ENCODE results near the gene SHB.

The SHB gene

DNA sequence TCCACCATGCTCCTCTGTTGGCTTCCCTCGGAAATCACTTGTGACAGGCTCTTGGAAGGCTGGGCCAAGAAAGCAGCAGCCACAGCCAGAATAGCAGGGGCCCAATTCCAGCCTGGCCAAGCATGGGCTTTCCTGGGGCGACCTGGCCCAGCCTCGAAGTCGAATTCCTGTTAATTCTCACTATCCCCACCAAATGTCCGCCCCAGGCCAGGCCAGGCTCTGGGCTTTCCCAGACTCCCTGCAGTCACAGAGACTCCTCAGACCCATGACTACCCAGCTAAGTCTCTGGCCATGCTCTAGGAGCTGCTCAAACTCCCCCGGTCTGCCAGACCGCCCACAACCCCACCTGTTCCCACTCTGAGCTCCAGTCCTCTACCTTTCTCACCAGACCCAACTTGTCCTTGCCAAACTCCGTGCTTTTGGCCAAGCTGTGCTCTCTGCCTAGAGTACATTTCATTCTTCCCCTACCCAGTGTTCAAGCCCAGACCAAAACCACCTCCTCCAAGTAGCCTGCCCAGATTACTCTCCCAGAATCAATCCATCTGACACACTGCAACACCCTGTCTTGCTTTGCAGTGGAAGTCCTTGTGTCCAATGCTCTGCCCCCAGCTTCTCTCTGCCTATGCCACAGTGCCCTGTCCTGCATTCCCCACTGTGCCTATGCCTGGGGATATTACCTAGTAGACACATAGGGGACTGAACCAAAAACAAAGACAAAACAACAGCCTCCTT is 26.2 kb downstream of the SHB start:
- DNase-seq (ENCODE audit: low spot score), result no peak

- no peak for DNase-seq (ENCODE audit: low spot score)
Measured at GRCh38 chr9:38041564-38042243, 27.3 kb downstream of the SHB start.

DNA sequence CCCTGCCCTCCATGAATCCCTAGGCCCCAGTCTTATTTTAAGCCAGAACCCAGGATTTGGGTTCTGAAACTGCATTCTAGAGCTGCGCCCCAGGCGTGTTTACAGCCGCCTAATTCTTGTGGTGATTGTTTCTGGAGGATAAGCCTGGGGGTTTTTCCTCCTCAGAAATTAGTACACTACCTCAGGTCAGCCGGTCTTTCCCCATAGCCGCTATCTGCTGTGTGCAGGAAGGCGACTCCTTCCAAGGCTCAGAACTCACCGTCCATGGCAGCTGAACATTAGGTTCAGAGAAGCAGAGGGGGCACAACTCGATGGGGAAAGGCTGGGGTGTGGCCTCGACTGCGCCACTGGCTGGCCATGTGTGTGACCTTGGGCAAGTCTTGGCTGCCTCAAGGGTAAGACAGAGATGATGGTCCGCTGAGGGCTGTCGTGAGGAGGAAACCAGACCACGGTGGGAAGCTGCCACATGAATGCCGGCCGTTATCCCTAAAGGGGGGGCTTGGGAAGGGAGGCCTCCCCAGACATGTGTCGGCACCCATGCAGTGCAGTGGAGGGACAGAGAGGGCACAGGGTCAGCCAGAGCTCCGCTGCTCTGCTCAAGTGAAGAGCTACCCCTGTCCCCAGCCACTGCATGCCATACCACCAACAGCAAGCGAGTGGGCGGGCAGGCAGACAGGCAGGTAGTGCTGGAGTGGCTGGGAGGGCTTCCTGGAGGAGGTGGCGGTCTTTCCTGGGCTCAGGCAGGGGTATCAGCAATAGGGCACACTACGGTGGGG is 28.9 kb downstream of the SHB start:
- DNase-seq (ENCODE audit: low spot score), result no peak

DNA sequence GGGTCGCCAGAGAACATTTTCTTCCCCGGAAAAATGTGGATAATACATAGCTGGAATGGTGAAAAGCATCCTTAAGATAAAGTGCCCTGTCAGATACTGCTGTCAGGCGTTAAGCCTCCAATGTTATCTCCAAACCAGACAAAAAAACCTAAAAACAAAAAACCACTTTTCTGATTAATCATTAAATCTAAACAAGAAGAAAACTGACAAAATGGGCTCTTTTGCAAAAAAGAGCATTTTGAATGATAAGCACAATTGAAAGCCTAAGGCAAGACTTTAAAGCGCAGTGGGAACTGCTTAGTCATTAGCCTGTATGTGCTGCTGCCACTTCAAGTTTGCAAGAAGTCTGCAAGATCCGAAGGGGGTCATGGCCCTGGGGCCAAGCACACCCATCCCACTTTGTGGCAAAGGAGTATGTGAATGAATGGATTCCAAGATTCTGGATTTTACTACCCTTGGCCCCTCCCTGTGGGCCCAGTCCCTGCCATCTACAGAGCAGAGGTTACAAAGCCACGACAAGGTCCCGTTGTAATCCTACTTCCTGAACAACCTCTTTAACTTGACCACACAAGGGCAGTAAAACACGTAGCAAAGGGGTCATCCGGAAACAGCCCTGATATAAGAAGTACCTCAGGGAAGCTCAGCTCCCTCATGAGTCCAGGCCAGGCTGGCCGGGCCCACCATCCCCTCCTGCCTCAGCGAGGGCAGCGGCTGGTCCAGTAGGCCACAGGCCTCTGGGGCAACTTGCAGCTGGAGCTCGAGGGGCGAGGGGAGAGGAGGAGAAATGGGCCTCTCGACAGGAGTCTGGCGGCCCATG is 29.7 kb downstream of the SHB start:
- no peak for DNase-seq (ENCODE audit: low spot score)

DNA sequence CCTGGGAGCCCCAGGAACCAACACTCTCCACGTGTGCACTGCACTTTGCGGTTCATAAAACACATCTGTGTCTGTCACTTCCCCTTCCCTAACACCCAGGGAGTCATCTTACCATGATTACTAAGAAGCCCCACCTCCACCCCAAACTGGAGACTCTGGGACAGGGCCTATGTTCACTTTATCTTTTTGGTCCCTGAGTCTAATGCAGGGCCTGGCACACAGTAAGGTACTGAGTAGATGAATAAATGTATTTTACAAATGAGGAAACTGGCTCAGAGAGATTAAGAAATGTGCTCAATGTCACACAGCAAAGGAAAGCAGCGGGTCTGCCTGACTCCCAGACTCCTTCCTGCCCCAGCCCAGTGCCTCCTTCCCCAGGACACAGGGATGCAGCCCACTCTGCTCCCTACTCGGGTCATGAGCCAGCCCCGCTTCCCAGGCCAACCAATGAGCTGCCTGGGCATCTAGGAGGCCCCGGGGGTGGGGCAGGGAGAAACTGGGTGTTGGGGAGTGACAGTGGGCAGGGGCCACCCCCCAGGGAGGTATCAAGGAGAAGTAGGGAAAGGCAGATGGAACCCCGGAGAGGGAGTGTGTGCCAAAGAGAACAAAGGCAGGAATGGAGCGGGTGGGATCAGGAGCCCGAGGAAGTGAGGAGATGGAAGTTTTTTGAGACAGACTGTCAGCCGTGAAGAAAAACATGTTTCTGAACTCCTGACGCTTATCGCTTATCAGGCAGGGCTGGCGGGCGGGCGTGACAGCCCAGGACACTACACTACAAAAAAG is 30.5 kb downstream of the SHB start:
- no peak for DNase-seq (ENCODE audit: low spot score)

DNA sequence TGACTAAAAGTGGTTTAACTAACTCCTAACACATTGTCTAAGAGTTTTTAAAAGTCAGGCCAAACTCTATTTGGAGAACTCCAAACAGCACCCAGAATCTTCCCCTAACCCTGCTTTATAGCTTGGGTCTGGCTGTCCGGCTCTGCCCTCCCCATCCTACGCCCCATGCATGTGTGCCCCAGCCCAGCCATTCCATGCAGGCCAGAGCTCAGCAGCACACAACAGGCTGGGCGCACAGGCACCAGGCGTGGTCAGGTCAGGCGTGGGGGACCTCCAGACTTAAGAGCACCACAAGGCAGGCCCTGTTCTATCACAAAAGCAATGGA is 31.1 kb downstream of the SHB start:
- no peak for DNase-seq (ENCODE audit: low spot score)

DNA sequence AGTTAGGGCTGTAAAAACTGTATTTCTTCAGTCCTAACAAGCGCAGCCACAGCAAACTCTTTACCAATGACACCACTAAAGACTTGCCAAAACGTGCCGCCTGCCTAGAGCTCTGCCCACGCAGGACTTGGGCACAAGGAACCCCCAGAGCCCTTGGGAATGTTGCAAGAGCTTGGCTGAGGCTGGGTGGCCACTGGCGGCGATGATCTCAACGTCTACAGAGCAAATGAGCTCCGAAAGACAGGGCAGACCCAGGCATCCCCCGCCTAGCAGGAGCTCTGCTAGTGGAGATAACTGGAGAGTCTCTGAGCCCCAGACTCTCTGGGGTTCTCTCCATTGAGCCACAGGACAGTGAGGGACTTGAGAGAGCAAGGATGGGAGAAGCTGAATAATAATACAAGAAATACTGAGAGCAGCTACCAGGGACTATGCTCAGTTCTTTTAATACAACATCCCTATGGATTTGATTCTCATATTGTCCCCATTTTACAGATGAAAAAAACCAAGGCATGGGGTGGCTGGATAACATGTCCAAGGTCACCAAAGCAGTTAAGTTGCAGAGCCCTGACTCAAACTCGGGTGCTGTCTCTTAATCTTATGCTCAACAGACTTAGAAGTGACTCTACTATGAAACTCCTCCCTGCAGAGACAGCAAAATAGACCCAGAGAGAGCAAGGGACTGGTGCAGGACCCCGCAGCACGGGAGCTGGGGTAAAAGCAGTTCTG is 32.5 kb downstream of the SHB start:
- no peak for DNase-seq (ENCODE audit: low spot score)

DNA sequence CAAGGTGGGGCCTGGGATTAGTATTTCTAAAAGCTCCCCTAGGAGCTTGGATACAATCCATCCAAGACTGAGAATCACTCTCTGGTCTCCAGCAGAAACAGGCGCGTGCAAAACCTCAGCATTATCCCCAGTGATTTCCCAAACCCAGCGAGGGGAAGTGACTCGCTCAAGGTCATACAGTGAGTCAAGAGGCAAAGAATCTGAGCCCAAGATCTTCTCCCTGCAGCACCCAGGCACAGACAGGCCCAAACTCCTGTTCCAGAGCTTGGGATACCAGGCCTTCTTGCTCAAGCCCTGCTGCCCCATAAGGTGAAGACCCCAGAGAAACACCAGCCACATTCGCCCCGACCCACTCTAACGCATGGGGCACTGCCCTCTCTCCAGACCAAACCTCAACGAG is 33.2 kb downstream of the SHB start:
- DNase-seq (ENCODE audit: low spot score), result peak; percentile 90

- DNase-seq (ENCODE audit: low spot score), result no peak
Measured at GRCh38 chr9:38033941-38034340, 35.1 kb downstream of the SHB start.

GRCh38 chr9:38032266-38033110 is 36.5 kb downstream of the SHB start:
- no peak for DNase-seq (ENCODE audit: low spot score)

- no peak for DNase-seq (ENCODE audit: low spot score)
Measured at GRCh38 chr9:38031594-38031993, 37.4 kb downstream of the SHB start.

- DNase-seq (ENCODE audit: low spot score), result no peak
Measured at GRCh38 chr9:38030658-38031057, 38.4 kb downstream of the SHB start.

DNA sequence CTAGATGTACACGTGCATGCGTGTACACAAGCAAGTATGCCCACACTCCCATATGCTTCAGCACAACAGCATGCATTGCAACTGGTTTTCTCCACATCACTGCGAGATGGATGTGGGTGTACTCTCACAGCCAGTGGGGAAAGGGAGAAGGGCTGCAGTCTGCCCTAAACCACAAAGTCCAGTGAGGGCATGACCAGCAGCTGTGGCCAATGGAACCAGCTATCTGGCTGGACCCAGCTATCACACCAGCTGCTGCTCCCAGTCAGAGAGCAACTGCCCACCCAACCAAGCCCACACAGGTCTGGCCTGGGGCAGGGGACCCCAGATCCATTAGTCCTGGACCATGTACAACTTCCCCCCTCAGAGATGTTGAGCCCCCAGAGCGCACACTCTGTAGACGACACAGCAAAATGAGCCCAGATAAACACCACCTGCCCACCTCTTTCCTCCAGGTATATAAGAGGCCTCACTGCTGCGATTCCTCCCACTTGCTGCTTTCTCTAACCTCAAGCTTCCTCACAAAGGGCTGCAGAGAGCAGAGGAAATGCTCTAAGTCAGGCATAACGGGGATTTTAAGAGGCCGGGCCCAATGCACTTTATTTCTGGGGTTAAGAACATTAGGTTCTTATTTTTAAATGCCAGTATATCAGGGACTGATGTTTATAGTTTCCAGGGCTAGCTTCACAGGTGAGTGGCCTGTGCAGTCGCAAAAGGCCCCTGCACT is 39.0 kb downstream of the SHB start:
- no peak for DNase-seq (ENCODE audit: low spot score)

GRCh38 chr9:38027714-38028113 is 41.3 kb downstream of the SHB start:
- DNase-seq (ENCODE audit: low spot score), result no peak

DNA sequence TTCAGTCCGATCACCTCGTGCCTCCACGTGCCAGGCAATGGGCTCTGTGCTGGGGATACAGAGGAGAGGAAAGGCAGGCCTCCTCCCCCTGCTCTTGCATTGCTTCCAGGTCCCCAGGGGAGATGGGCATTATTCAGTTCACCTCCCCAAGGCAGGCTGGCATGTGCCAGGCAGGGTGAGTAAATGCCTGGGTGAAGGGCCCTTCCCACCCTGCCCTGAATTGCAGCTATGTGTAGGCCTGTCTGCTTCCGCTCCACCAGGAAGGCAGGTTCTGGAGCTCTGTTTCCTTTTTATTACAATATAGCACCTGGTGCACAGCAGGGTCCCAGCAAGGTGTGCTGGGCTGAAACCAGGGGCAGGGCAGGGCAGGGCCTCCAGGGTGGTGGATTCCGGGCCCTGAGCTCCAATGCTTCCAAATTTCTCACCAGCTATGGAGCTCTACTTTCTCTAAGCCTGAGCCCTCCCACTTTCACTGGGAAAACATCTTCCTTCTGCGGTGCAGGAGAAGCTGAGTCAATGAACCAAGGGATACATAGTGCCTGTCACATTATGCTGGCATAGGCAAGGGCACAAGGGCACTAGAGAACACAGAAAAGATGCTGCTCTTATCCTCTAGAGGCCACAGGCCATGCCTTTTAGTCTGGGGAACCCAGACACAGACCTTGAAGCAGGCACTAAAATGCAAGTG is 42.0 kb downstream of the SHB start:
- no peak for DNase-seq (ENCODE audit: low spot score)

DNA sequence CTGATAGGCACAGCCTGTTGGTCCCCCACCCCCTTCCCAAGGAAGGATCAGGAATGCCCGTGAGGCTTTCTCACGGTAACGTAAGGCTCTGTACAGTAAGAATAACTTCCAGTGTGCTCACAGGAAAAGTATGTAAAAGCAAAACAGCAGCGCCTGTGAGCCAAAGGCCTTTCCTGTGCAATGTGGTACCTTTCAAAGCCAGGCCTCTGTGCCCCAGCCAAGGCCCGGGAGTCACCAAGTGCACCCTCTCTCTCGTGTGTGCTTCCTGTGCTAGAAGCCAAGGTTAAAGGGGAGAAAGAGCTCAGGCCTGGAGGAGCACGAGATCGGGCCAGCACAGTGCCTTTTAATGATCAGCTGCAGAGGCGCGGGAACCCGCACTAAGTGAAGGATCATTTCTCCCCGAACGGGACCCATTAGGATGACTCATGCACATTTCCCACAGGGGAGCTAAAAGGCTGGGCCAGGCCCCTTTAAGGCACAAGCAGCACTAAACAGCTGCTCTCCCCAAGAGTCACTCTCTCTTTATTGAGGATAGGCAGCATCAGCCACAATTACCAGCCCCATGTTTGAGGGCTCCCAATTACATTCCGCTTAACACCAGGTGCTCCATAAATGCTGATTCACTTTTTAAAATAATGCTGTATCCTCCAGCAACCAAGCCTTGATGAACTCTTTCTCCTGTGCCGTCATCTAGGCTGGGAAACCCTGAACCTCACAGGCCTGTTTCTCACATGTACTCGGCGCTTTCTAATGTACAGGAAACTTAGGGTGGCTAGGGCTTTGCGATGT is 42.8 kb downstream of the SHB start:
- peak; percentile 23 for DNase-seq (ENCODE audit: low spot score)

GRCh38 chr9:38025166-38025565 is 43.9 kb downstream of the SHB start:
- no peak for DNase-seq (ENCODE audit: low spot score)
